ENCODE measurements around the gene CHTF18. TPM values are rescaled to one million over a fixed set of nuclear protein-coding genes. Genes with fewer than 3 reads are reported as not detected.

Gene CHTF18
- total RNA-seq (ENCODE audit: low replicate concordance) = 2.8 and 5.6 TPM in 2 replicates

DNA sequence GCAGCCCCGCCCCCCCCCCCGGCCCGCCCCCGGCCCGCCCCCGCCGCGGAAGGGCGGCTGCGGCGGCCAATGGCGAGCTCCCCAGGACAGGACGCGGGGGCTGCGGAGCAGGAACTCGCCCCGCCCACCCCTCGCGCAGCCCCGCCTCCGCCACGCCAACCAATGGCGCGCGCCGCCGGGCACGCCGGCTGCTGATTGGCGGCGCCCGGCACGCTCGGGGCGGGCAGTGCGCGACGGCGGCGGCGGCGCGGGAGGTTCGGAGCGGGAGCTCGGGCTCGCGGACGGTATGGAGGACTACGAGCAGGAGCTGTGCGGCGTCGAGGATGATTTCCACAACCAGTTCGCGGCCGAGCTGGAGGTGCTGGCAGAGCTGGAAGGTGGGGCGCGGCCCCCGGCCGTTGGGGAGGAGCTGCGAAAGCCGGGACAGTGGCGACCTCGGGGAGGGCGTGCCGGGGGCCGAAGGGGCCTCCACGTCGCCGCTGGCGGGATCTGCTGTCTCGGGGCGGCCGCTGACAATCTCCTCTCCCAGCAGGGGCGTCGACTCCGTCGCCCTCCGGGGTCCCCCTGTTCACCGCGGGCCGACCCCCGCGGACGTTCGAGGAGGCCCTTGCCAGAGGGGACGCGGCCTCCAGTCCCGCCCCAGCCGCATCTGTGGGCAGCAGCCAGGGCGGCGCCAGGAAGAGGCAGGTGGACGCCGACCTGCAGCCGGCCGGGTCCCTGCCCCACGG lies at the start of gene CHTF18:
Gene CHTF18 (plus strand): TSS at position 222 of the 728 bp plus-strand sequence. CDS start 65 bp downstream, at position 287.

DNA sequence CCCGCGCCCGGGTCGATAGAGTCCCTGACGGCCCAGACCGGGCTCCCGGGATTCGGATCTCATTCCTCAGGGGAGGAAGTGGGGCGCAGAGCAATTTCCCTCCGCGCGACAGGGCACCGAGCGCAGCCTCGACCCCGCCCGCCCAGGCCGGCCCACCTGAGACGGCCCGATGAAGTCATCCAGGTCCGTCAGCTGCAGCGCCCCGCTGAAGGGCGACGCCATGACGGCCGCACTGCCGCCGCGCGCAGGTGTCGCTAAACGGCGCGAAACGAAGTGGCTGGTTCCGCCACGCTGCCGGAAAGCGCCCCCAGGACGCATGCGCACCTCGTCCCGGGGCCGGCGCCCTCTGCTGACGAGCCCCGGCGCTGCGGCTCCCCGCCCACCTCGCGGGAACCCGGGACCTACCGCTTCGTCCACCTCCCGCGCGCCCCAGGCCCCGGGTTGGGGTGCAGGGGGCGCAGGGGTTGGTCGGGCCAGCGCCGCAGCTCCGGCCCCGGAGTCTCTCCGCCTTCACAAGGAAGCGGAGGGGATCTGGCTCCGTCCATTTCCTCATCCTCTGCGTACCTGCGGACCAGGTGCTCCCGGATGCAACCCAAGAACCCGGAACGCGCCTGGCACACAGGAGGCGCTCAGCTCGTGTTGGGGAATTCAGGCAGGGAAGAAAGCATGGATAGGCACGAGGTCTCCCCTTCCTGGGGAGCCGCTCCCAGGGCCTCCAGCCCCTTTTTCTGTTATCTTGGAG lies 47.5 kb upstream of the CHTF18 start, which contains the start of gene CIAO3:
Gene CIAO3 (minus strand): TSS at position 234 of the 742 bp plus-strand sequence. CDS start 12 bp downstream, at position 222.

DNA sequence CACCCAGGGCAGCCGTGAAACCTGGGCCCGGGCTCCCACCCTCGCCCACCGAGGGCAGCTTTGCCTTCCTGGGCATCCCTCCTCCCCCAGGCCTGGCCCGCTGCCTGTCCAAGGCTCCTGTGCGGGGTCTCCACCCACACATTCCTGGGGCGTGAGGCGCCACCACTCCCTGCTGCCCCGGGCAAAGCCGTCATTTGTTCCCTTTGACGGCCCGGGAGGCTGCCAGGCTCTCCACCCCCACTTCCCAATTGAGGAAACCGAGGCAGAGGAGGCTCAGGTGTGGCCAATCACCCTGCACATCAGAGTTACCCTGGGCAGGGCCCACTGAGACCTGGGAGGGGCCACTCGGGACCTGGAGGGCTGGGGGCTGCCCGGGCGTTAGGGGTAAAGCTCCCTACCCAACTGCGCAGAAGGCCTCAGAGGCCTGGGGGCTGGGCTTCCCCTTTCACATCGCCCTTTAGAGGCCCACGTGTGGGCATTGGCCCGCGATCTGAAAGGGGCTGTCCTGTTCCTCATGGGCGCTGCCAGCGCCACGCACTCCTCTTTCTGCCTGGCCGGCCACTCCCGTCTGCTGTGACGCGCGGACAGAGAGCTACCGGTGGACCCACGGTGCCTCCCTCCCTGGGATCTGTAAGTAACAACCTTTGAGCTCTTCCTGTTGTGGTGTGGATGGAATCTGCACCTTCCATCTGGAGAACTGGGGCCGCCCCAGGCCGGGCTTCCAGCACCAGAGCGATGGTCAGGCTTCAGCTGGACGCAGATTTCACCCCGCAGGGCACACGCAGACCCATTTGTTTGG lies 27.7 kb upstream of the CHTF18 start, which contains the start of gene MSLN:
Gene MSLN (plus strand): TSS at position 190 of the 799 bp plus-strand sequence. CDS start 1,947 bp downstream, outside the sequence.

DNA sequence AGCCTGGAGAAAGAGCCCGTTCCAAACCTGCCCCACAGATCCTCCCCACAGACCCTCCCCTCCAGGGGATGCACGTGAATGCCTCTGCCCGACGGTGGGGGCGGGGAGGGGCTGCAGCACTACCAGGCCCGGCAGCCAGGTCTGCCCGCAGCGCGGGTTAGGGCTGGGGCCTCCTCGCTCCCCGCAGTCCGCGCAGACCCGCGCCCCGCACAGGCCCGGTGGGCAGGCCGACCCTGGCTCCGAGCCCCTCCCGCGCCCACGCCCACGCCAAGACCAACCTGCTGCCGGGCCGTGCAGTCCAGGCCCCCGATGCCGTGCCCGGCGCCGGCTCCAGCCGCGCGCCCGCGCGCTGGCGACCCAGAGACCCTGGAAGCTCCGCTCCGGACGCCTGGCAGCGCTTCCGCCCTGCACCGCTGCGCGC lies 432 bp upstream of the CHTF18 start, which contains the start of gene RPUSD1:
Gene RPUSD1 (minus strand): TSS at position 404 of the 421 bp plus-strand sequence. CDS start 644 bp downstream, outside the sequence.

DNA sequence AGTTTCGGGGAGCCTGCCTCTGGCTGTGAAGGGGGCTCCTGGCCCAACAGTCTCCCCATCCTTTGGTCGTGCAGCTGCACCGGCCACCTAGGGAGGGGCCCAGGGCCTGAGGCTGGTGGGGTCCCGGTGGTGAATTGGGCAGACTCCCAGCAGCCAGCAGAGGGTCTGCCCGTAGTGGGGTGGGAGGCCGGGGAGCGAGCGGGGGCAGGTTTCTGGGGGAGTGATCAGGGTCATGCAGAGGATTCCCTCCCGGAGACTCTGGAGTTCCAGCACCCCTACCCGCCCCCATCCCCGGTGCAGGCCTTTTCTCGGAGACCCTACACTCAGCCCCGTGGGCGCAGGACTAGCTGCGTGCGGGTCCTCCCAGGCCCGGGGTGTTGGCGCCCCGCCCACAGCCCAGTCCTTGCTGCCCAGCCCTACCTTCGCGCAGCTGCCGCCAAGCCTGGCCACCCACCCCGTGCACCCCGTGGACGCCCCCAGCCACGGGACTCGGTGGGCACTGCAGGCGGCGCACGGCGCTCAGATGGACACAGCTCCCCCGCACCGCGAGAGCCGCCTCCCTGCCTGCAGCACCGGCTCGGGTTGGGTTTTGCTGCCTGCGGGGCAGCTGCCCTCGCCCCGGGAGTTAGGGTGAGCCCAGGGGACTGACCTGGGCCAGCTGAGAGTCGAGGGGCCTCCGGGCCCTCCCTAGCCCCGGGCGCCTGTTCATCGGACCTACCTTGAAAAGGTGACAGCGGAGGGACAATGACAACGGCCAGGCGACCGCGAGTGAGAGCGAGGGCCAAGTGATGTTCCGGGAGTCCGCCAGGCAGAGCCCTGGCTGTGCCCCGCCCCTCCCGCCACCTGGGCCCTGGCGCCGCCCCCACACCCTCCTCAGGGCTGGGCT lies 11.8 kb downstream of the CHTF18 start, which contains the start of gene GNG13:
Gene GNG13 (minus strand): TSS at position 787 of the 886 bp plus-strand sequence. CDS start 1,657 bp downstream, outside the sequence.

Other genes with a start within 250 kb of the CHTF18 start
- under 0.01 TPM in 1 of 2 replicates, not detected in the other for gene PRR35, start 228.2 kb upstream of the CHTF18 start, total RNA-seq (ENCODE audit: low replicate concordance)
- 0.35 and 1.4 TPM in 2 replicates for gene NHLRC4, start 221.6 kb upstream of the CHTF18 start, total RNA-seq (ENCODE audit: low replicate concordance)
- gene PIGQ, start 218.7 kb upstream of the CHTF18 start, total RNA-seq (ENCODE audit: low replicate concordance) = 18.5 and 19.5 TPM in 2 replicates
- 8.6 and 9.8 TPM in 2 replicates for gene RAB40C, start 198.6 kb upstream of the CHTF18 start, total RNA-seq (ENCODE audit: low replicate concordance)
- gene WFIKKN1, start 157.6 kb upstream of the CHTF18 start, total RNA-seq (ENCODE audit: low replicate concordance) = 0.08 and 0.12 TPM in 2 replicates
- 81.6 and 89.4 TPM in 2 replicates for gene METTL26, start 152.3 kb upstream of the CHTF18 start, total RNA-seq (ENCODE audit: low replicate concordance)
- 7.8 and 22.2 TPM in 2 replicates for gene MCRIP2, start 146.8 kb upstream of the CHTF18 start, total RNA-seq (ENCODE audit: low replicate concordance)
- 7.2 and 9.8 TPM in 2 replicates for gene WDR90, start 139.3 kb upstream of the CHTF18 start, total RNA-seq (ENCODE audit: low replicate concordance)
- gene RHOT2, start 120.5 kb upstream of the CHTF18 start, total RNA-seq (ENCODE audit: low replicate concordance) = 26.1 and 33.7 TPM in 2 replicates
- gene RHBDL1, start 112.9 kb upstream of the CHTF18 start, total RNA-seq (ENCODE audit: low replicate concordance) = 0.98 and 6.6 TPM in 2 replicates
- 152 and 251 TPM in 2 replicates for gene STUB1, start 108.2 kb upstream of the CHTF18 start, total RNA-seq (ENCODE audit: low replicate concordance)
- gene JMJD8, start 104.3 kb upstream of the CHTF18 start, total RNA-seq (ENCODE audit: low replicate concordance) = 21.8 and 28.3 TPM in 2 replicates
- 3.1 and 4.9 TPM in 2 replicates for gene WDR24, start 98.2 kb upstream of the CHTF18 start, total RNA-seq (ENCODE audit: low replicate concordance)
- 0.08 TPM in 1 of 2 replicates, not detected in the other for gene FBXL16, start 82.8 kb upstream of the CHTF18 start, total RNA-seq (ENCODE audit: low replicate concordance)
- 95.8 and 102 TPM in 2 replicates for gene METRN, start 73.5 kb upstream of the CHTF18 start, total RNA-seq (ENCODE audit: low replicate concordance)
- gene ANTKMT, start 67.5 kb upstream of the CHTF18 start, total RNA-seq (ENCODE audit: low replicate concordance) = 8.0 and 27.7 TPM in 2 replicates
- gene CCDC78, start 62.2 kb upstream of the CHTF18 start, total RNA-seq (ENCODE audit: low replicate concordance) = 0.82 and 0.98 TPM in 2 replicates
- gene HAGHL, start 61.5 kb upstream of the CHTF18 start, total RNA-seq (ENCODE audit: low replicate concordance) = 11.2 and 15.9 TPM in 2 replicates
- 24.4 and 28.9 TPM in 2 replicates for gene CIAO3, start 47.6 kb upstream of the CHTF18 start, total RNA-seq (ENCODE audit: low replicate concordance)
- not detected in 2 replicates for gene MSLN, start 27.9 kb upstream of the CHTF18 start, total RNA-seq (ENCODE audit: low replicate concordance)
- 10.1 and 16.2 TPM in 2 replicates for gene RPUSD1, start 239 bp upstream of the CHTF18 start, total RNA-seq (ENCODE audit: low replicate concordance)
- gene GNG13, start 12.1 kb downstream of the CHTF18 start, total RNA-seq (ENCODE audit: low replicate concordance) = not detected in 2 replicates
- gene LMF1, start 182.4 kb downstream of the CHTF18 start, total RNA-seq (ENCODE audit: low replicate concordance) = 10.8 and 15.2 TPM in 2 replicates
- 0.45 TPM in 1 of 2 replicates, not detected in the other for gene SOX8, start 193.2 kb downstream of the CHTF18 start, total RNA-seq (ENCODE audit: low replicate concordance)

All from smooth muscle cell of the coronary artery (primary cell).